Activated B cell treated with CpG ODN at 0.5 μM for 24 hours (primary cell): Measurements from ENCODE around the gene RFLNA. TPM values are rescaled to one million over a fixed set of nuclear protein-coding genes. Genes with fewer than 3 reads are reported as not detected.

Experiments used
- ATAC-seq: fragments of 200-7000 bp; cut with Tn5 transposase; one replicate; pipeline ENCODE4 v1.10.0; 2021; ENCODE audit warnings: low read depth, mild to moderate bottlenecking, moderate library complexity
- CTCF ChIA-PET: fragments of 350-600 bp; sonication (Branson Sonifier 250); formaldehyde crosslinking; loops from one replicate; lab custom pipeline; 2021; ENCODE audit warnings: antibody characterized with exemption; lab: Charles Lee
- POLR2A ChIA-PET: fragments of 350-600 bp; sonication (Branson Sonifier 250); formaldehyde crosslinking; loops from one replicate; lab custom pipeline; 2021; ENCODE audit warnings: antibody characterized with exemption; lab: Charles Lee
- DNase-seq: peaks from one replicate; pipeline ENCODE4 v3.0.0; 2022
- H3K27ac Mint-ChIP-seq: one replicate; pipeline ENCODE4 v1.8.0; 2020; ENCODE audit warnings: mixed read lengths
- H3K27me3 Mint-ChIP-seq: one replicate; pipeline ENCODE4 v1.8.0; 2021; ENCODE audit warnings: mixed read lengths
- H3K36me3 Mint-ChIP-seq: one replicate; pipeline ENCODE4 v1.8.0; 2021; ENCODE audit warnings: low read depth, mixed read lengths
- H3K4me1 Mint-ChIP-seq: one replicate; pipeline ENCODE4 v1.8.0; 2021; ENCODE audit warnings: mixed read lengths
- H3K4me3 Mint-ChIP-seq: one replicate; pipeline ENCODE4 v1.8.0; 2020; ENCODE audit warnings: mild to moderate bottlenecking, mixed read lengths
- H3K9me3 Mint-ChIP-seq: one replicate; pipeline ENCODE4 v1.8.0; 2020; ENCODE audit warnings: mixed read lengths
- intact Hi-C: fragments of 100-400 bp; cut with micrococcal nuclease; formaldehyde crosslinking; loops from one replicate; pipeline ENCODE4 v1.15.1; 2024
- total RNA-seq: library from RNA; stranded (reverse); gene quantifications from 2 replicates; pipeline ENCODE4 v1.2.3, GENCODE V29; 2022
- TF ChIP-seq, protein P1 (sequence below): fragments of 200-600 bp; IDR thresholded peaks from one replicate; pipeline ENCODE4 v1.8.0; 2022; ENCODE audit warnings: antibody characterized with exemption, mild to moderate bottlenecking

The RFLNA gene
- total RNA-seq, 1 donor from 2014 or later: not detected

GRCh38 chr12:124308741-124309140 is 13.8 kb downstream of the RFLNA start:
- Mint-ChIP-seq H3K36me3 (no peaks in the 10 kb centered on the region), H3K9me3 (no peaks in the 10 kb centered on the region), H3K27me3 (no peaks in the 10 kb centered on the region), H3K27ac (no peak overlapping the region), H3K4me3 (no peak overlapping the region), H3K4me1 (no peaks in the 10 kb centered on the region)
- CTCF ChIA-PET: no interaction called here
- TF ChIP-seq, protein P1, sequence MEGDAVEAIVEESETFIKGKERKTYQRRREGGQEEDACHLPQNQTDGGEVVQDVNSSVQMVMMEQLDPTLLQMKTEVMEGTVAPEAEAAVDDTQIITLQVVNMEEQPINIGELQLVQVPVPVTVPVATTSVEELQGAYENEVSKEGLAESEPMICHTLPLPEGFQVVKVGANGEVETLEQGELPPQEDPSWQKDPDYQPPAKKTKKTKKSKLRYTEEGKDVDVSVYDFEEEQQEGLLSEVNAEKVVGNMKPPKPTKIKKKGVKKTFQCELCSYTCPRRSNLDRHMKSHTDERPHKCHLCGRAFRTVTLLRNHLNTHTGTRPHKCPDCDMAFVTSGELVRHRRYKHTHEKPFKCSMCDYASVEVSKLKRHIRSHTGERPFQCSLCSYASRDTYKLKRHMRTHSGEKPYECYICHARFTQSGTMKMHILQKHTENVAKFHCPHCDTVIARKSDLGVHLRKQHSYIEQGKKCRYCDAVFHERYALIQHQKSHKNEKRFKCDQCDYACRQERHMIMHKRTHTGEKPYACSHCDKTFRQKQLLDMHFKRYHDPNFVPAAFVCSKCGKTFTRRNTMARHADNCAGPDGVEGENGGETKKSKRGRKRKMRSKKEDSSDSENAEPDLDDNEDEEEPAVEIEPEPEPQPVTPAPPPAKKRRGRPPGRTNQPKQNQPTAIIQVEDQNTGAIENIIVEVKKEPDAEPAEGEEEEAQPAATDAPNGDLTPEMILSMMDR: no peak
- ATAC-seq (no peak), DNase-seq (no peak)
- intact Hi-C loops: no loop called here
- POLR2A ChIA-PET: no interaction called here

DNA sequence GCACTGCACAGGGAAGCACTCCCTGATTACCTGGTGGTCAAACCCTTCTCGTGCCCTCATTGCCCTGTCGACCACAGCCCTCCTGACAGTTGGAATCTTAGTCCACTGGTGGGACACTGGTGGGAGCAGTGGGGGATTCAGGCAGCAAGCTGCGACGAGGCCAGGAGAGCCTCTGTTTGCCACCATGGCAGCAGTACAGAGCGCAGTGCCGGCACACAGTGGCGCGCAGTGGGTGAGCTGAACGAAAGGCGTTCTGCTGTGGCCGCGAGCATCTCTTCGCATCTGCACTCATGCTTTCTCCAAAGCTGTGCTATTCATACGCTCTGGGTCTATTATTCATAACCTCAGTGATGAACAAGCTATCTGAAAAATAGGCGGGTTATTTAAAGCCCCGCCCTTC is 14.3 kb downstream of the RFLNA start:
- no peak for ATAC-seq
- POLR2A ChIA-PET: no interaction called here
- TF ChIP-seq, protein P1: no peak

GRCh38 chr12:124309744-124310143 is 14.9 kb downstream of the RFLNA start:
- Mint-ChIP-seq H3K36me3 (no peaks in the 10 kb centered on the region), H3K4me3 (no peak overlapping the region), H3K9me3 (no peaks in the 10 kb centered on the region), H3K27me3 (no peaks in the 10 kb centered on the region), H3K27ac (no peak overlapping the region), H3K4me1 (no peaks in the 10 kb centered on the region)
- ATAC-seq (no peak), DNase-seq (no peak)
- TF ChIP-seq, protein P1: no peak
- CTCF ChIA-PET: no interaction called here
- POLR2A ChIA-PET: no interaction called here
- intact Hi-C loops: no loop called here

More for the DNA sequence above, 14.3 kb downstream of the RFLNA start:
- no peak for DNase-seq
- H3K9me3 Mint-ChIP-seq: no peaks in the 10 kb centered on the region
- H3K27ac Mint-ChIP-seq: no peak overlapping the region
- no peaks in the 10 kb centered on the region for H3K36me3 Mint-ChIP-seq
- CTCF ChIA-PET: no interaction called here
- no peaks in the 10 kb centered on the region for H3K27me3 Mint-ChIP-seq
- intact Hi-C loops: no loop called here
- no peak overlapping the region for H3K4me3 Mint-ChIP-seq
- no peaks in the 10 kb centered on the region for H3K4me1 Mint-ChIP-seq

DNA sequence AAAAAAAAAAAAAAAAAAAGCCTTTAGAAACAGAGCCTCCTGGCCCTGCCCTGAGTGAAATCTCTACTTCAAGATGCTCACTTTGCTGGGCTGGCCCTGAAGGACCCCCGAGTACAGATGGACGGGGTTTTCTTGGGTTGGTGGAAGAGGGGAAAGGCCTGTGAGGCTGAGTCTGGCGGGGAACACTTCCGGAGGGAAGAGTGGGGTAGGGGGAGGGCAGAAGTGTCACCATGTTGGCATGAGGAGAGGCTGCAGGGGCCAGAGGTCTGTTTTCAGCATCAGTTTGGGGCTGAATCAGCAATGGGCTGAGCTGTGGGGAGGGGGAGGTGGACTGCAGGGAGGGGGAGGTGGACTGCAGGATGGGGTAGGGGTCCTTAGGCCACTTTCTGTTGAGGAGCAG is 15.3 kb downstream of the RFLNA start:
- Mint-ChIP-seq H3K36me3 (no peaks in the 10 kb centered on the region), H3K9me3 (no peaks in the 10 kb centered on the region), H3K4me3 (no peak overlapping the region), H3K4me1 (no peaks in the 10 kb centered on the region), H3K27me3 (no peaks in the 10 kb centered on the region), H3K27ac (no peak overlapping the region)
- no peak for DNase-seq
- POLR2A ChIA-PET: no interaction called here
- TF ChIP-seq, protein P1: no peak
- CTCF ChIA-PET: no interaction called here
- intact Hi-C loops: no loop called here
- ATAC-seq: no peak

GRCh38 chr12:124310785-124311184 is 15.9 kb downstream of the RFLNA start:
- Mint-ChIP-seq H3K4me3 (no peak overlapping the region), H3K36me3 (no peaks in the 10 kb centered on the region), H3K9me3 (no peaks in the 10 kb centered on the region), H3K27ac (no peak overlapping the region), H3K27me3 (no peaks in the 10 kb centered on the region), H3K4me1 (no peaks in the 10 kb centered on the region)
- ChIA-PET CTCF (interaction anchor here (1.1 kb wide), 1 partner anchor 11 kb away, joined by 4 read pairs; no protein-coding TSS in a partner anchor), POLR2A (interaction anchor here (0.5 kb wide), 1 partner anchor 662 kb away, joined by 10 read pairs; no protein-coding TSS in a partner anchor)
- intact Hi-C loops: no loop called here
- DNase-seq (no peak), ATAC-seq (no peak)
- TF ChIP-seq, protein P1: no peak
